Stimulated activated CD4-positive, alpha-beta T cell treated with anti-CD3 and anti-CD28 coated beads, Interleukin-15, amount 100 ng/mL, for 48 hours (primary cell): ENCODE data around the gene NONO.
"Not testable (repeated sequence)": the region's sequence is repeated elsewhere in the genome, so short reads cannot be mapped to it uniquely, and the experiment has no call there.

Experiments used
- DNase-seq, 2 donors: peaks; one replicate each; pipeline ENCODE4 v3.0.0-alpha.2; 2020; ENCODE audit warnings: low read depth in 2 of 2

Gene NONO

GRCh38 chrX:71285929-71286328, 2.5 kb downstream of the NONO start:
- DNase-seq, result no peak

GRCh38 chrX:71291381-71291780, 7.9 kb downstream of the NONO start:
- no peak for DNase-seq

- DNase-seq, result no peak
Measured at GRCh38 chrX:71292669-71293365, 9.4 kb downstream of the NONO start.

- no peak for DNase-seq
Measured at GRCh38 chrX:71296806-71297205, 13.4 kb downstream of the NONO start.

- no peak for DNase-seq
Measured at GRCh38 chrX:71298119-71298518, 14.7 kb downstream of the NONO start.

- not testable (repeated sequence) for DNase-seq
Measured at GRCh38 chrX:71300064-71300463, 16.6 kb downstream of the NONO start.

- DNase-seq, result not testable (repeated sequence)
Measured at GRCh38 chrX:71300495-71300894, 17.1 kb downstream of the NONO start.

GRCh38 chrX:71301195-71301924, 17.9 kb downstream of the NONO start, which contains the start of gene ITGB1BP2:
Gene ITGB1BP2 (plus strand): TSS chrX:71301750. CDS start chrX:71301807, 57 bp downstream.
- no peak for DNase-seq

- no peak for DNase-seq
Measured at GRCh38 chrX:71302461-71303213, 19.2 kb downstream of the NONO start.

- no peak for DNase-seq
Measured at GRCh38 chrX:71304561-71304960, 21.1 kb downstream of the NONO start.

- DNase-seq, result no peak
Measured at GRCh38 chrX:71315917-71316316, 32.5 kb downstream of the NONO start.

GRCh38 chrX:71316959-71317358, 33.5 kb downstream of the NONO start:
- not testable (repeated sequence) for DNase-seq

GRCh38 chrX:71320126-71320525, 36.7 kb downstream of the NONO start:
- DNase-seq, result no peak

GRCh38 chrX:71321731-71322130, 38.3 kb downstream of the NONO start:
- DNase-seq, result no peak

GRCh38 chrX:71324452-71324851, 41.0 kb downstream of the NONO start:
- DNase-seq, result not testable (repeated sequence)

GRCh38 chrX:71326394-71326793, 43.0 kb downstream of the NONO start:
- DNase-seq, result no peak

GRCh38 chrX:71349151-71349665, 65.8 kb downstream of the NONO start:
- DNase-seq, result not testable (repeated sequence)

GRCh38 chrX:71349867-71350266, 66.4 kb downstream of the NONO start:
- DNase-seq, result not testable (repeated sequence)
